Activated naive CD8-positive, alpha-beta T cell treated with anti-CD3 and anti-CD28 coated beads, Interleukin-2, amount 50 U/mL, for 24 hours (primary cell): Measurements from ENCODE around the gene ZBTB33.

Experiments used
- ATAC-seq: fragments of 150-1000 bp; cut with Tn5 transposase; one replicate; pipeline ENCODE4 v1.10.0; 2021
- DNase-seq: peaks from one replicate; pipeline ENCODE4 v3.0.0; 2021
- H3K27ac Mint-ChIP-seq: one replicate; pipeline ENCODE4 v1.8.0; 2021; ENCODE audit warnings: mild to moderate bottlenecking, mixed read lengths
- H3K27me3 Mint-ChIP-seq: one replicate; pipeline ENCODE4 v1.8.0; 2021; ENCODE audit warnings: mixed read lengths
- H3K36me3 Mint-ChIP-seq: one replicate; pipeline ENCODE4 v1.8.0; 2021; ENCODE audit warnings: low read depth, mixed read lengths
- H3K4me1 Mint-ChIP-seq: one replicate; pipeline ENCODE4 v1.8.0; 2021; ENCODE audit warnings: mixed read lengths
- H3K4me3 Mint-ChIP-seq: one replicate; pipeline ENCODE4 v1.8.0; 2021; ENCODE audit warnings: mild to moderate bottlenecking, moderate library complexity, mixed read lengths
- H3K9me3 Mint-ChIP-seq: one replicate; pipeline ENCODE4 v1.8.0; 2021; ENCODE audit warnings: mixed read lengths

The ZBTB33 gene

GRCh38 chrX:120250522-120251271 lies at the start of gene ZBTB33:
TSS of gene ZBTB33 (plus strand) at chrX:120250812. CDS start at chrX:120253416, 2,604 bp downstream.
- Mint-ChIP-seq H3K4me3 (peak within 1 kb of the TSS; percentile 89), H3K4me1 (peaks cover 24% of the 10 kb centered on the region), H3K27ac (peak within 1 kb of the TSS; percentile 89), H3K27me3 (no peaks in the 10 kb centered on the region), H3K9me3 (no peaks in the 10 kb centered on the region), H3K36me3 (peaks cover 21% of the 10 kb centered on the region)
- DNase-seq (peak; percentile 84), ATAC-seq (peak; percentile 99)

DNA sequence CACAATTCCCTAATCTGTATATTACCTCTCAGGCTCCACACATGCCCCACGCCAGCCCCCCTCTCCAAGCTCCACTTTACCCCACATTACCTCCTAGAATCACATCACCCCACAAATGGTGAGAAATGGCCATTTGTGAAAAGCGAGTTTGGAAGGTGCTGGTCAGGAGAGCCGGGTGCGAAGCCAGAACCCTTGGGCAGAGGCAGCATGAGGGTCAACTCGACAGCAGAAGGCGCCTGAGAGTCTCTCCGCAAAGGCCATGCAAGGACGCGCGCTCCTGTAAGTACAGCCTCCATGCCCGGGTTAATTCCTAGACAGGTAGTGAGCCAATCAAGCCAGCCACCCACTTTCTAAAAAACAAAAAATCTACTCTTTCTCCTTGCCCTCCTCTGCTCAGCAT lies 49.8 kb upstream of the ZBTB33 start:
- no peaks in the 10 kb centered on the region for H3K27me3 Mint-ChIP-seq
- H3K4me3 Mint-ChIP-seq, result no peak overlapping the region
- ATAC-seq, result no peak
- H3K9me3 Mint-ChIP-seq, result no peaks in the 10 kb centered on the region
- H3K4me1 Mint-ChIP-seq, result peaks cover 2% of the 10 kb centered on the region
- no peaks in the 10 kb centered on the region for H3K36me3 Mint-ChIP-seq
- no peak overlapping the region for H3K27ac Mint-ChIP-seq
- no peak for DNase-seq

- Mint-ChIP-seq H3K27ac (no peak overlapping the region), H3K27me3 (no peaks in the 10 kb centered on the region)
- DNase-seq, result no peak
Measured at GRCh38 chrX:120205816-120206753, 44.5 kb upstream of the ZBTB33 start.

GRCh38 chrX:120207009-120207605 lies 43.5 kb upstream of the ZBTB33 start:
- no peak overlapping the region for H3K4me3 Mint-ChIP-seq
- no peak overlapping the region for H3K27ac Mint-ChIP-seq
- H3K9me3 Mint-ChIP-seq, result no peaks in the 10 kb centered on the region
- DNase-seq, result no peak
- ATAC-seq, result no peak
- no peaks in the 10 kb centered on the region for H3K27me3 Mint-ChIP-seq
- H3K4me1 Mint-ChIP-seq, result no peaks in the 10 kb centered on the region
- no peaks in the 10 kb centered on the region for H3K36me3 Mint-ChIP-seq

More at GRCh38 chrX:120205816-120206753, 44.5 kb upstream of the ZBTB33 start:
- H3K4me1 Mint-ChIP-seq, result no peaks in the 10 kb centered on the region
- no peaks in the 10 kb centered on the region for H3K9me3 Mint-ChIP-seq
- H3K4me3 Mint-ChIP-seq, result no peak overlapping the region
- ATAC-seq, result no peak
- no peaks in the 10 kb centered on the region for H3K36me3 Mint-ChIP-seq

- no peaks in the 10 kb centered on the region for H3K36me3 Mint-ChIP-seq
- H3K9me3 Mint-ChIP-seq, result no peaks in the 10 kb centered on the region
- ATAC-seq (peak; percentile 73), DNase-seq (peak; percentile 52)
- no peaks in the 10 kb centered on the region for H3K27me3 Mint-ChIP-seq
- H3K27ac Mint-ChIP-seq, result no peak overlapping the region
- peaks cover 11% of the 10 kb centered on the region for H3K4me1 Mint-ChIP-seq
- H3K4me3 Mint-ChIP-seq, result no peak overlapping the region
Measured at GRCh38 chrX:120213438-120214265, 37.0 kb upstream of the ZBTB33 start.

- no peak for ATAC-seq
- Mint-ChIP-seq H3K9me3 (no peaks in the 10 kb centered on the region), H3K27me3 (no peaks in the 10 kb centered on the region), H3K4me1 (no peaks in the 10 kb centered on the region), H3K36me3 (no peaks in the 10 kb centered on the region), H3K4me3 (no peak overlapping the region), H3K27ac (no peak overlapping the region)
- no peak for DNase-seq
Measured at GRCh38 chrX:120223374-120223773, 27.2 kb upstream of the ZBTB33 start.

- DNase-seq, result no peak
- Mint-ChIP-seq H3K9me3 (no peaks in the 10 kb centered on the region), H3K4me3 (no peak overlapping the region), H3K27ac (no peak overlapping the region), H3K36me3 (no peaks in the 10 kb centered on the region), H3K4me1 (no peaks in the 10 kb centered on the region), H3K27me3 (no peaks in the 10 kb centered on the region)
- no peak for ATAC-seq
Measured at GRCh38 chrX:120224388-120224787, 26.2 kb upstream of the ZBTB33 start.

DNA sequence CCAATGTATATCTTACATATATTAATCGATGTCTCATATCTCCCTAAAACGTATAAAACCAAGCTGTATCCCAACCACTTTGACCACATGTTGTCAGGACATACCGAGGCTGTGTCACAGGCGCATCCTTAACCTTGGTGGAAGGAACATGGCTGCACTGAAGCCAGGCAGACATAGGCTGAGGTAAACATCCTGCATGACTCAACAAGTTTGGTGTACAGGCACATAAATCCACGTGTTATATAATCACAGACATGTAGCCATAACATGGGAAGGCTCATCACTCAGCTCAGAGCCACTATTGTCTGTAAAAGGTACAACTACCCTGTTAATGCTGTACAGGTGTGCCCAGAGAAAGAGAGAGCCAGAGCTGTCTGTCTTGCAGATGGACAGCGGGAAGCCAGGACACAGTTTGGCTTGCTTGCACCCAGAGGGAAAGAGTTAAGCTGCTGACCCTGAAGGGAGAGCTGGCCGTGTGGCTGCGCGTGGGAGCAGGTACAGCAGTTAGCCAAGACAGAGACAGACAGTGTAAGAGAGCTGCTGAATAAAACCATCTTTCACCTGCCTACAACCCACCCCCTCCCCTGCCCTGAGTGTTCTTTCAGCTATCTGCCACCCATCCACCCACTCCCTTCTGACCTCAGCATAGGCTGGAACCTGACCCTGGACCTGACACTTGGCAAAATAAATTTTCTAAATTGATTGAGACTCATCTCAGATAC lies 22.3 kb upstream of the ZBTB33 start:
- Mint-ChIP-seq H3K27ac (no peak overlapping the region), H3K4me1 (no peaks in the 10 kb centered on the region), H3K27me3 (no peaks in the 10 kb centered on the region), H3K9me3 (no peaks in the 10 kb centered on the region), H3K36me3 (no peaks in the 10 kb centered on the region), H3K4me3 (no peak overlapping the region)
- ATAC-seq (no peak), DNase-seq (no peak)

- Mint-ChIP-seq H3K27me3 (no peaks in the 10 kb centered on the region), H3K27ac (no peak overlapping the region), H3K4me1 (no peaks in the 10 kb centered on the region), H3K36me3 (peaks cover 2% of the 10 kb centered on the region), H3K9me3 (no peaks in the 10 kb centered on the region), H3K4me3 (no peak overlapping the region)
- ATAC-seq (no peak), DNase-seq (no peak)
Measured at GRCh38 chrX:120235284-120235683, 15.3 kb upstream of the ZBTB33 start.

DNA sequence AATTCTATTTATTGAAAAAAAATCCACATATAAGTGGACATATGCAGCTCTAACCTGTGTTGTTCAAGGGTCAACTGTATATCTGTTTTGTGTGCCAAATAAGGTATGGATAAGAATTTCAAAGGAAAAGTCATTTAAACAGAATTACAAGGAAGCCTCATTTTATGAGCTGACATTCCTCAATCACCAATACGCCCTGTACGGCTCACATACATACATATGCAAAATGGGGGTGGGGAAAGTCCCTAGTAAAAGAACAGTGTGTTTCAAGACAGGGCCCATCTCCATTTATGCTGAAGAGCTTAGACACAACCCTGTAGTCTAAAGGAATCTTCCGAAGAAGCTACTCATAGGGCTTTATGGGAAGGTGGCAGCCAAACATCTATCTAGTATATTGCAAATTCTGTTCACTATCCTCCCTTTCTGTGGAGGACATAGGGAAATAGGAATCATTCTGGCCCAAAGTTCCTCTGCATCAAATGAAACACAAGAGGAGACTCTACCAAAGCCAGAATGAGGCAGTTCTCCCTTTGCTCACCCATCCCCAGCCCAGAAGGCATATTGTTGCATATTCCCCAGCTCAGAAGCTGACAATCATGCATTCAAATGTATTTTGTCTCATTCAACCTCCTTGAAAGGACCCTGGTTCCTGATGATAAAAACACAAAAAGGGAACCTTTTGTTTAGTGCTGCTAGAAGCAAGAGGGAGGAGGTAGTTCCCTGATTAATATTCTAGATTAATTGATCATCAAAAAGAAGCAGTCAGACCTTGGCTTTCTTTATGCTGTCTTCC lies 13.7 kb upstream of the ZBTB33 start:
- Mint-ChIP-seq H3K36me3 (peaks cover 2% of the 10 kb centered on the region), H3K9me3 (no peaks in the 10 kb centered on the region), H3K4me1 (no peaks in the 10 kb centered on the region), H3K4me3 (no peak overlapping the region), H3K27me3 (no peaks in the 10 kb centered on the region), H3K27ac (no peak overlapping the region)
- DNase-seq (no peak), ATAC-seq (no peak)

GRCh38 chrX:120238933-120239332 lies 11.7 kb upstream of the ZBTB33 start:
- Mint-ChIP-seq H3K27ac (no peak overlapping the region), H3K27me3 (no peaks in the 10 kb centered on the region), H3K4me1 (peaks cover 11% of the 10 kb centered on the region), H3K9me3 (no peaks in the 10 kb centered on the region), H3K36me3 (peaks cover 2% of the 10 kb centered on the region), H3K4me3 (no peak overlapping the region)
- ATAC-seq, result no peak
- no peak for DNase-seq

DNA sequence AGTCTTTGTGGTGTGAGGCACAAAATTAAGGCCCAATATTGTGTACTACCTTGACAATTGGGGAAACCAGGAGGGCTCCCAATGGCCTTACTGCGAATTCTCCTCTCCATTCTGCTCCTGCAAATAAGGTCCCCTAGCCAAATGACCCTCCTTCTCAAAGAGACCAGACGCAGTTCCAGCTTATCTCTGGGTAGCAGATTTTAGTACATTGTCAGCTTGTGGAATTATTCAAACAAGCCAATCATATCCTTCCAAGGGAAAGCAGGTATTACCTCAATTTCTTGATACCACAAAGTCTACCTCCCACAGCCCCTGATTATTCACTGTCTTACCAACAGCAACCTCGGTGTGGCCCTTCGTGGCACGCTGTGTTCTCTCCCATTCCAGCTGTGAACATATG lies 7.8 kb upstream of the ZBTB33 start:
- H3K4me3 Mint-ChIP-seq, result no peak overlapping the region
- no peaks in the 10 kb centered on the region for H3K9me3 Mint-ChIP-seq
- H3K27ac Mint-ChIP-seq, result no peak overlapping the region
- H3K4me1 Mint-ChIP-seq, result peaks cover 14% of the 10 kb centered on the region
- DNase-seq, result no peak
- no peaks in the 10 kb centered on the region for H3K27me3 Mint-ChIP-seq
- no peak for ATAC-seq
- H3K36me3 Mint-ChIP-seq, result no peaks in the 10 kb centered on the region

GRCh38 chrX:120244395-120244734 lies 6.2 kb upstream of the ZBTB33 start:
- Mint-ChIP-seq H3K36me3 (no peaks in the 10 kb centered on the region), H3K4me1 (peaks cover 19% of the 10 kb centered on the region), H3K4me3 (peak overlapping the region; percentile 95), H3K9me3 (no peaks in the 10 kb centered on the region), H3K27me3 (no peaks in the 10 kb centered on the region), H3K27ac (peak overlapping the region; percentile 88)
- ATAC-seq (peak; percentile 22), DNase-seq (no peak)
